Stimulated activated CD4-positive, alpha-beta T cell treated with anti-CD3 and anti-CD28 coated beads, Interleukin-12 subunit alpha, Interleukin-12 subunit beta, amount 100 ng/mL, for 4 hours (primary cell): ENCODE results near the gene LAG3.

Experiments used
- DNase-seq: peaks from one replicate; pipeline ENCODE4 v3.0.0-alpha.2; 2020

Gene LAG3

DNA sequence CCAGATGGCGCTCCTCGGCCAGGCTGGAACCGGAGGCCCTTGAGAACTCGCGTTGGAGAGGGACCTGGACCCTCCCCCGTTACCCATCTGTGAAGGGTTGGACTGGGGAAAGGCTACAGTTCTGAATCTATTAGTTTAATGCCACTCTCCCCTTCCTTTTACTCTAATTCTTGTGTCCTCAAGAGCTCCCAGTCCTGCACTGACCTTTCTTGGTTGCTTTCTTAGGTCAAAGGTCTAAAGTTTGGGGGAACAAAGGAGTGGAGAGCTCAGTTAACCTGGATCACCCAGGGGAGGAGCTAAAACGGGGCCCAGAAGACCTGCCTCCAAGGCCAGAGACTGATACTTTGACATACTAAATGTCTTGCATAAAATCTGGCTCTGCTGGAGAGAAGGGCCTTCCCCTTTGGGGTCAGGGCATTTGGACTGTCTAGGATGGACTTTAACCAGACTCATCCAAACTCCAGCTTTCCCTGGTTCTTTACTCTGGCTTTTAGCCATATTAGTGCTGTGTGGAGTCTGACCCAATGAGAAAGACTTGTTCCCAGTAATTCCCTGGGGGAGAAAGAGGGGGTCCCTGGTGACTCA is 18.5 kb upstream of the LAG3 start:
- no peak for DNase-seq

GRCh38 chr12:6754411-6754810 is 17.9 kb upstream of the LAG3 start:
- no peak for DNase-seq

DNA sequence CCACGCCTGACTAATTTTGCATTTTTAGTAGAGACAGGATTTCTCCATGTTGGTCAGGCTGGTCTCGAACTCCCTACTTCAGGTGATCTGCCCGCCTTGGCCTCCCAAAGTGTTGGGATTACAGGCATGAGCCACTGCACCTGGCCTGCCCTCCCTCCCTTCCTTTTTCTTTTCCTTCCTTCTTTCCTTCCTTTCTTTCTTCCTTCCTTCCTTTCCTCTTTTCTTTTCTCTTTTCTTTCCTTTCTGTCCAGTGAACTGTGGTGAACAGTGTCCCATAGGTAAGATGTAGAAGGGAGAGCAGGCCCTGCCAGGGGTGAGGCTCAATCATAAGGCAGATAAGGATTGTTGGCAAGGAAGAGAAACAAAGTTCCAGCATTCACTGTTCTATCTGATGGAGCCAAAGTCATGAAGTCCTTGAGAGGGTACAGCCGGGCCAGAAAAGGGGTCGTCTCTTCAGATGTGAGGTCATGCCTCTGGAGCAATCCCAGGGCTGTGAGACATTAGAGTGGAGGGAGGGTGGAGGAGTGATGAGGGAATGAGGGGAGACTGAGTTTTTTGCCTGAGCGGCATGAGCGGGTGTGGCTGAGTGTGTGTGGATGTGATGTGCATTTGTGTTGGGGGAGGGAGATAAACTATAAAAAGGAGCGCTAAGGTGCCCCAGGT is 15.2 kb upstream of the LAG3 start:
- no peak for DNase-seq

DNA sequence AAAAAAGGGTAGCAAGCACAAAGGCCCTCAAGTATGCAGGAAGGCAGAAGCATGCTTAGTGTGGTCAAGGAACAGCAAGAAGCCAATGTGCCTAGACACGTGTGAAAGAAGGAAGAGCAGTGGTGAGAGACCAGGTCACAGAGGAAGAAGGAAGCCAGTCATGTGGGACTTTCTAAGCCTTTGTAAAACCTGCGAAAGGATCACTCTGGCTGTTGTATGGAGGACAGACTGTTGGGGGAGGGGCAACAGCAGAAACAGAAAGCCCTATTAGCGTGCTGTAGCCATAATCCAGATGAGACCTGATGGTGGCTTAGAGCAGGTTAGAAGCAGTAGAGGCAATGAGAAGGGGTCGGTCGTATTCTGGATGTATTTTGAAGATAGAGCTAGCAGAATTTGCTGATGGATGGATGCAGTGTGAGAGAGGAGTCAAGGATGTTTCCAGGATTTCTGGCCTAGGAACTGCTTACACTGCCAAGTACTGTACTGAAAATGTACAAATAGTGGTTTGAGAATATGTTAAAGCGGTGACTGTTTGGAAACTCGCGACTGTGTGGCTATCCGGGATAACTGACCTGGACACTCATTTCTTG is 13.7 kb upstream of the LAG3 start:
- DNase-seq, result no peak

DNA sequence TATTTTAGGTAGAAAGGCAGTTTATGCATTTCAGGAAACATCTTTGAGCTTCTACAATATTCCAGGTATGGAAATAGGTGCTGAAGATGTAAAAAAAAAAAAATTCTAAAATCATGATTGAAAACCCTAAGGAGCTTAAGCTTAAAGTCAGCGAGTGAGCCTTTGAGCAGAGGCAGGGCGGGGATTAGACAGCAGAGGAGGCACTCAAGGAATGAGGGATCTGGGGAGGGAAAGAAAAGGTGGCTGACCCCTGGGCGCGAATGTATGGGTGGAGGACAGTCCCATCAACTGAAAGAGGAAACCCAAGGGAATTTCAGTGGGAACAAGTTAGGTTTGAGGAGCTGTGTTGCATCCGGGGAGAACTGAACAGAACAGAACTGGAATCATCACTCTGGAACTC is 12.6 kb upstream of the LAG3 start:
- no peak for DNase-seq

DNA sequence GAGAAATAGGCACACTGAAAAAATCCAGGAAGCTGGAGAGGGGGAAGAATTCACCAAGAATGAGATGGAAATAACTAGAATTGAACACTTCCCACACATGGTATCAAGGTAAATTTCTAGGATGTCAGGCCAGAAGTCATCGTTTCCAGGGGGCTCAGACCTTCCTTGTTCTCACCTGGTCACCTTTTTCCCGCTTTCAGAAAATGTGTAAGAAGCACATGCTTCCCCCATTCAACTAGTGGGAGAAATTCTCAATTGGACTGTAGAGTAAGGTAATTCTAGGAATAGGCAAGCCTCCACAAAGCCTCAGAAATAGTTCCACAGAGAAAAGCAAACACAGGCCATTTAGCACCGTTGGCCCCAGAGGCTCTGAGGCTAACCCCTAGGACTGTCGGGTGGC is 8.9 kb upstream of the LAG3 start:
- no peak for DNase-seq

- DNase-seq, result no peak
These were observed 8.1 kb upstream of the LAG3 start for GRCh38 chr12:6764011-6764828.

DNA sequence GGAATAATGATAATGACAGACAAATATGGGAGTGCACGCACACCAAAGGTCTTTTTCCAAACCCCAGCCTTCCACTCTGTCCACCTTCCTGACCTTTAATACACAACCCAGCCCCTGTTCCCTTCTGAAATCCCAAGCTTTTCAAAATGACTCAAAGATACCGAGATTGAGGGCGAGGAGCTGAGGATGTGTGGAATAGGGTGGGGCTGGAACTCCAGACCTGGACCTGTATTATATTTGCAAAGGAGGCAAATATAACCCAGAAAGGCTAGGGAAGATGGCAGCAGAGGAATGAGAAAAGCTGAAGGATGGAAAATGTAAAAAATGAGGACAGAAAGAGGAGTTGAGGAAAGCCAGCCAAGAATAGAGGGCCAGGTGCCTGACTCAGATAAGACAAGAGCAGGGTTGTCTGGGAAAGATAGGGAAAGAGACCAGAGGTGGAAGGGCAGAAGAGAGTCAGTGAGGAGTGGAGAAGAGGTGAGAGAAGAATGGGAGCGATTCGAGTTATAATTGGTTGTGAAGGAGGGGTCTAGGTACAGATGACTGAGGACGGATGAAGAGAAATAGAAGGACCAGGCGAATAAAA is 7.2 kb upstream of the LAG3 start:
- no peak for DNase-seq

DNA sequence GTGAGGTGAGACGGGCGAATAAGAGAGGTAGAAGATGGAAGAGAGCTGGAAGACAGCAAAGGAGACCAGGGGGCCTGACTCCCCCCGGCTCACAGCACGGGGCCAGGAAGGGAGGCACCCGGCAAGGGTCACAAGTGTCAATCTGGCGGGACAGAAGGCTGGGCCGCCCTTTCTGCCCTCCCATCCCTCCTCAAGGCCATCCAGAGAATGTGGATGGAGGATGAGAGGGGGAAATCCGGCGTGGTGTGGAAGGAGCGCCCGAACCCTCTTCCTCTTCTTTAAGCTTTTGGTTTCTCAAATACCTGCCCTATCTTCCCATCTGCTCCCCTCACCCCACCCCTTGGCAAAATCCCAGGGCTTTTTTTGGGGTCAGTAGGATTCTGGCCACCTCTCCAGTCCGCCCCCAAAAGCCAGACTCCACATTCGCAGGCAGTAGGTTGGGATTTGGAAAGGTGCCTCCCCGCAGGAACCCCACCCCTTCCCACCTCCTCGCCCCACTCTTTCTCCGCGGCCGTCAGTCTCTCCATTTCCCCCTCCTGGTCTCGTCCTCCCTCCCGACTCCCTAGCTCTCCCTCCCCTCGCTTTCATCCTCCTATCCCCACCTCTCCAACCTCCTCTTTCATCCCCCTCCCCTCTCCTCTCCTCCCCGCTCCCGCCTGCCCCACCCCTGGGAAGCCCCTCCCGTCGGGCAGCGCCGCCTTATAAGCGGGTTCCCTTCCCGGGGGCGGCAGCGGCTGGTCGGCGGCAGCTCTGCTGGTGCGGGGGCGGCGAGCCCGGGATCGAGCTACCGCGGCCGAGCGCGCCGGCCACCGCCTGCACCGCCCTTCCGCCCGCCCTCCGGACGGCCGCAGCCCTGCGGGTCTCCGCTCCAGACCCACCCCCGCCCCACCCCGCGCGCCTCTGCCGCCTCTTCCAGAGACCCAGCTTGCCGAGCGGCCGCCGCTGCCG is 6.4 kb upstream of the LAG3 start, which contains the start of gene PTMS:
PTMS (plus strand) TSS at position 730 of the 948 bp plus-strand sequence. CDS start 343 bp downstream, outside the sequence.
- no peak for DNase-seq

DNA sequence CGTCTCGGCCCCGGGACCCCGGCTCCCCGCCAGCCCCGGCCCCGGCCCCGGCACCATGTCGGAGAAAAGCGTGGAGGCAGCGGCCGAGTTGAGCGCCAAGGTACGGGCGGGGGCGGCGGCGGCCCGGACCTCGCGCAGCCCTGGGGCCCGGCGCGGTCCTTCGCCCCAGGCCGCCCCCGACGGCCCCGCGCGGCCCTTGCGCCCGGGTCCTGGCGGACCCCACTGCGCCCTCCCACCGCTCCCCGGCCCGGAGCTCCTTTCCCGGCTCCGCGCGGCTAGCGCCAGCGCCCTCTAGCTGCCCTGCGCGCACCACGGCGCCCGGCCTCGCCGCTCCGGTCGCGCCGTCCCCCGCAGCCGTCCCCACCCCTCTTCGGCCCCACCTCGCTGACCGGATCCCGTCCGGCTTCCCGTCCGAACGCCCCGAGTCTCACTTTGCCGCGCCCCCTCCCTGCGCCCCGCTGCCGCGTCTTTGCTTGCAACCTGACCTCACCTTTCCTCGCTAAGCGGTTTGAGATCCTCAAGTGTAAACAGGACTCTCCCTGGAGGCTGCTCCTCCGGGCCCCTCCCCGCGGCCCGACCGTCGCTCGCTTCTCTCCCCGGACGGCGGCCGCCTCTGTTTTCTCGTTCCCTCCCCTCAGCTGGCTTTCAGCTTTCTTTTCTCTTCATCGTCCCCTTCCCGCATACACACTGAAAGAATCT is 5.5 kb upstream of the LAG3 start:
- peak; percentile 57 for DNase-seq

DNA sequence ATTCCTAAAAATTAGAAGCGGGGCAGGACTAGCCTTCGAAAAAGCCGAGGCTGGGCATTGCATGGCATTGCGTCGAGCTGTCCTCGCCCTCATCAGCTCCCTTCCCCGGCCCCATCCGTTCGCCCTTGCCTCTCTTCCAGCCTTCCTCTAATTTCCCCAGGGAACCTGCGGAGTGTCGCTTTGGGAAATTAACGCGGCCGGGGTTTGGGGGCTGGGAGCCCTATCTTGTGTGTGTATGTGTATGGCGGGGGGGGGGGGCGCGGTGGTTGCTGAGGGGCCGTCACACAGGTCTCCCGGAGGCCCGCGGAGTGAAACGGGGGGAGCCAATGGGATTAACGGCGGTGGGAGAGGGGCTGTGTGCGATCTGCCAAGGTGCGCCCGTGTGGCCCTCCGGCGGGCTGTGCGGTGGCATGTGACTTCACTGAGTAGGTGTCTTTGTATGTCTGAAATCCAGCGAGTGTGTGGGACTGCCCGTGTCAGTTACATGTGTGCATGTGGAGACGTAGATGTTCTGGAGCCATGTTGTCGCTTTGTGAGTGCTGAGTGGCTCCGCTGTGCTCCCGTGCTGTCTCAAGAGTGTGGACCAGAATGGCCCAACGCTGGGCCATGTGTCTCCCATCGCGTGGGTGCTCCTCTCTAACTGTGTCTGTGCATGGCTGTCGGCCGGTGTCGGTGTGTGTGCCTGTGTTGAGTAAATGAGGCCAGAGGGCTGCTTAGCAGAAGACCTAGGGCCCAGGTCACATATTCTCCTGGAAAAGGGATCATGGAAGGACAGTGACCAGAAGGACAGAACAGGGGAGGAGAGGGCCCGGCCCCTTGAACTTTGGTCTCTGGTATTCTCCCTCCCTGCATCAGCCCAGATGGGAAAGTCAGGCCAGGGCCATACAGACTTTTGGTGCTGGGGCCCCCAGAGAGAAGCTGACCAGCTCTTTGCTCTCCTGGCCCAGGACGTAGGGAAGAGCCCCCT is 4.7 kb upstream of the LAG3 start:
- DNase-seq, result no peak

DNA sequence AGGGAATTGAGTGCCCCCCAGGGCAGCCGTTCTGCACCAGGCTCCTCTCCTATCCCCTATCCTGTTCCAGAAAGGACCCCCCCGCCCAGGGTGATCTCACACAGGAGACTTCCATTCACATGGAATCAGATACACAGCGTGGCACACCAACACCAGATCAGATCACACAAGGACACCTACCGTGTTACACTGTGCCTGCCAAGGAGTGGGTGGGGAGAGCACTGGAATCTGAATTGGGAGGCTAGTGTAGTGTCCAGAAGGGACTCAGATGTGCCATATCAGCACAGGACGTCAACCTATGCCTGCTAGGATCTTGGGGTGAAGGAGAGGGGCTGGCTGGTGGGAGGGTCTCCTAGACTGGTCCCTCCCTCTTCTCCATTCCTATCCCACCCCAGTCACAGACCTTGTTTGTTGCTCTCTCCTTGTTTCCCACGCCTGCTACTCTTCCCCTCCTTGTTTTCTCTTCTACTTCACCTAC is 3.8 kb upstream of the LAG3 start:
- DNase-seq, result no peak

DNA sequence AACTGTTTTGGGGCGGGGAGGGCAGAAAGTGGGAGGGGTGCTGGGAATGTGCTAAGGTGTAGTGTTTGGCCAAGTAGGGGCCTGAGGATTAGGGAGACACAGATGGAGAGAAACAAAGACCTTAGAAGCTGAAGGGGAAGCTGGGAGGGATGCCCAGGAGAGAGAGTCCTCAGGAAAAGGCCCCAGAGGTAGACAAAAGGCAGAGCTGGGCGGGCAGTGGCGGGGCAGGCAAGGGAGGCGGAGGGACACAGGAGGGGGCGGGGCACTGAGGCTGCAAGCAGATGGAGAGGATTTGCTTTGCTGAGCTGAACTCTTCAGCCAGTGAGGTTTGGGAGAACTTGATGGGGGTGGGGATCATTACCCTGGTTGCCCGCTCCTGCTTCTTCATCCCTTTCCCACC is 3.3 kb upstream of the LAG3 start:
- no peak for DNase-seq

GRCh38 chr12:6769666-6770065 is 2.7 kb upstream of the LAG3 start:
- DNase-seq, result no peak

DNA sequence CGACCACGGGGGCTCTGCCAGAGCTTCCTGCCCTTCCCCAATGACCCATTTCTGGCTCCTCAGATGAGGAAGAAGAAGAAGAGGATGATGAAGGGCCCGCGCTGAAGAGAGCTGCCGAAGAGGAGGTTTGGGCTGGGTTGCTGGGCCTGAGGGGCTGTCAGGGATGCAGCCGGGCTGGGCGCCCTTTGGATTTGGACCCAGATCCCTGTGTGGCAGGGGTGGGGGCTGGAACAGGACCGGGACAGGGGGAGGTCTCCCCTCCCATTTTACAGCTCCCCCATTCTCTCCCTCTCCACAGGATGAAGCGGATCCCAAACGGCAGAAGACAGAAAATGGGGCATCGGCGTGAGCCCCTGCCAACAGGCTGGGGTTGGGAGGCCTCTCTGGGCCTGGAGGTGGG is 2.2 kb upstream of the LAG3 start:
- no peak for DNase-seq

- DNase-seq, result no peak
These were observed 1.7 kb upstream of the LAG3 start for GRCh38 chr12:6770600-6770999.

DNA sequence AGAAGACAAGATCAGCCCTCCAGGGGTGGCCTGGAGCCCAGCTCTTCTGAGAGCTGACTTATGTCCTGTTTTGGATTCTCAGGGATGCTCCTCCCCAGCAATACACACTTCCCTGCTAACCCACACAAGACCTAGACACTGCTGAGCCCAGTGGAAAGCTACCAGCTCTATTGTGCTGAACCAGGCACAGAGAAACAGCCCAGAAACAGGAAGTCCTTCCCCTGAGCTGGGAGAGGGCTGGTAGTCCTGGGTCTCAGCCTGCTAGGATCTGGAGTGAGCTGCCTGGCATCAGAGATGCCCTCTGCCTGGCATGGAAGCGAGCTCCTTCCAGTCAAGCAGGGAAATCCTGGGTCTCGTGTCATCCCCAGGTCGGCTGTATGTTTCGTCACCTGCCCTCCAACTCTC is 1.2 kb upstream of the LAG3 start:
- no peak for DNase-seq

DNA sequence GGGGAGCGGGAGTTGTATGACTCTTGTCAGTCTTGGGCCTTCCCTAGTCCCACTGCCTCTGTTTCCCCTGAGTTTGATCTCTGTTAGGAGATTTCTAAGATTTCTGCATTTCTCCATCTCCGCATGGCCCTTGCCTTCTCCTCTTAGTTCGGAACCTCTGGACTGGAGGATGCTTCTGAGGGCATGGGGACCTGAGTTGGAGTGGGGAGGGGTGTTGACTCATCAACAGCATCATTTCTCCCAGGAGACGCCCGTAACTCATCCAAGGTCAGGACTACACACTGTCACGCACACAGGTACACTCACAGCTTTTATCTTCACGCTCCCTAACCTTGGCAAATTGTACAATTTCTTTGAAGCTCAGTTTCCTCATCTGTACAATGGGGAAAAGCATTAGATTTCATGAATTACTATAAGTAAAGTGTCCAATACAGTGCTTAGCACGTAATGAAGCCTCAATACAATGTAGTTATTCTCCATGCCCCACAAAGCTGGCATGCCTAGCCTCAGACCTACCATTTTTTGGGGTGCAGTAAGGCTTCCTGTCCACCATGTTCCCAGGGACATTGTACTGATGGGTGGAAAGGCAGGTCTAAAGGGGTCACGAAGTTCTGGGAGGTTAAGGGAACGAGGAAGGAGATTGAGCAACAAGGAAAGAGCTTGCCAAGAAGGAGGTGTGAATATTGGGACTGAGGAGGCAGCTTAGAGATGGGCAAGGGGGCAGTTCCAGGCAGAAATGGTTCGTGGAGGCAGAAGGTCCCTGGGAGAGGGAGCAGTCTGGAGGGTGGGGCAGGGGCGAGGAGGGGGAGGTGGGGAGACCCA is 600 bp upstream of the LAG3 start:
- DNase-seq, result no peak
